Measurements from ENCODE around the gene PDLIM1.
A peak's percentile ranks its signal among the peaks of the same experiment; 100 is the strongest.

Gene PDLIM1

GRCh38 chr10:95288303-95288702 is 2.5 kb downstream of the PDLIM1 start:
- Histone ChIP-seq H3K9ac (ENCODE audit: low read depth, low read length, poor library complexity, severe bottlenecking) (peak overlapping the region; percentile 46), H4K20me1 (ENCODE audit: insufficient read depth, low read length, poor library complexity, severe bottlenecking) (no peaks in the 10 kb centered on the region), H3K27me3 (ENCODE audit: insufficient read depth, low read length, poor library complexity, severe bottlenecking) (no peaks in the 10 kb centered on the region), H3K9me3 (ENCODE audit: insufficient read depth, low read depth, low read length) (no peaks in the 10 kb centered on the region), H3K79me2 (ENCODE audit: insufficient read depth, low read length) (no peaks in the 10 kb centered on the region), H3K36me3 (ENCODE audit: insufficient read depth, low read length) (no peaks in the 10 kb centered on the region), H3K4me3 (ENCODE audit: low read length, poor library complexity, severe bottlenecking) (no peak overlapping the region), H3K4me2 (ENCODE audit: low read depth, low read length, poor library complexity, severe bottlenecking) (no peak overlapping the region), H2AFZ (ENCODE audit: low read length) (no peak overlapping the region), H3K9me2 (replicated peaks; ENCODE audit: low read depth, low read length) (no peaks in the 10 kb centered on the region), H3F3A (ENCODE audit: low read depth) (no peaks in the 10 kb centered on the region), H3K4me1 (ENCODE audit: insufficient read depth, low read length, poor library complexity, severe bottlenecking) (peaks cover 58% of the 10 kb centered on the region)
- no peak for TF ChIP-seq CTCF (conservative IDR thresholded peaks at IDR 0.05; ENCODE audit: low read length)
- TF ChIP-seq EZH2phosphoT487 (IDR thresholded peaks at IDR 0.05; ENCODE audit: borderline replicate concordance): no peak

- H4K20me1 ChIP-seq (ENCODE audit: insufficient read depth, low read length, poor library complexity, severe bottlenecking): no peaks in the 10 kb centered on the region
- H3K9ac ChIP-seq (ENCODE audit: low read depth, low read length, poor library complexity, severe bottlenecking): peak overlapping the region; percentile 46
- peak overlapping the region; percentile 24; the same call in 1 of the 2 replicates for H2AFZ ChIP-seq (ENCODE audit: low read length)
- H3K36me3 ChIP-seq (ENCODE audit: insufficient read depth, low read length): no peaks in the 10 kb centered on the region
- H3K9me2 ChIP-seq (replicated peaks; ENCODE audit: low read depth, low read length): no peaks in the 10 kb centered on the region
- no peaks in the 10 kb centered on the region for H3K9me3 ChIP-seq (ENCODE audit: insufficient read depth, low read depth, low read length)
- no peaks in the 10 kb centered on the region for H3K79me2 ChIP-seq (ENCODE audit: insufficient read depth, low read length)
- H3K27me3 ChIP-seq (ENCODE audit: insufficient read depth, low read length, poor library complexity, severe bottlenecking): no peaks in the 10 kb centered on the region
- H3F3A ChIP-seq (ENCODE audit: low read depth): peaks cover 2% of the 10 kb centered on the region; the same call in 1 of the 2 replicates
- no peak overlapping the region for H3K4me3 ChIP-seq (ENCODE audit: low read length, poor library complexity, severe bottlenecking)
- H3K4me2 ChIP-seq (ENCODE audit: low read depth, low read length, poor library complexity, severe bottlenecking): peak overlapping the region; percentile 18
- TF ChIP-seq EZH2phosphoT487 (IDR thresholded peaks at IDR 0.05; ENCODE audit: borderline replicate concordance) (no peak), CTCF (conservative IDR thresholded peaks at IDR 0.05; ENCODE audit: low read length) (no peak)
- peaks cover 51% of the 10 kb centered on the region for H3K4me1 ChIP-seq (ENCODE audit: insufficient read depth, low read length, poor library complexity, severe bottlenecking)
Observed at GRCh38 chr10:95287281-95287680, 3.5 kb downstream of the PDLIM1 start.

- Histone ChIP-seq H3K9me2 (replicated peaks; ENCODE audit: low read depth, low read length) (no peaks in the 10 kb centered on the region), H3K4me3 (ENCODE audit: low read length, poor library complexity, severe bottlenecking) (no peak overlapping the region), H2AFZ (ENCODE audit: low read length) (0 out of 2 replicates have a peak overlapping the region, but pooled peaks have one; percentile 24), H3K4me1 (ENCODE audit: insufficient read depth, low read length, poor library complexity, severe bottlenecking) (peaks cover 52% of the 10 kb centered on the region), H3K36me3 (ENCODE audit: insufficient read depth, low read length) (no peaks in the 10 kb centered on the region), H3K9me3 (ENCODE audit: insufficient read depth, low read depth, low read length) (no peaks in the 10 kb centered on the region), H4K20me1 (ENCODE audit: insufficient read depth, low read length, poor library complexity, severe bottlenecking) (no peaks in the 10 kb centered on the region), H3K4me2 (ENCODE audit: low read depth, low read length, poor library complexity, severe bottlenecking) (peak overlapping the region; percentile 18), H3K79me2 (ENCODE audit: insufficient read depth, low read length) (no peaks in the 10 kb centered on the region), H3F3A (ENCODE audit: low read depth) (peaks cover 6% of the 10 kb centered on the region; the same call in 1 of the 2 replicates), H3K9ac (ENCODE audit: low read depth, low read length, poor library complexity, severe bottlenecking) (peak overlapping the region; percentile 46), H3K27me3 (ENCODE audit: insufficient read depth, low read length, poor library complexity, severe bottlenecking) (no peaks in the 10 kb centered on the region)
- TF ChIP-seq EZH2phosphoT487 (IDR thresholded peaks at IDR 0.05; ENCODE audit: borderline replicate concordance) (no peak), CTCF (conservative IDR thresholded peaks at IDR 0.05; ENCODE audit: low read length) (no peak)
Observed at GRCh38 chr10:95286707-95287106, 4.1 kb downstream of the PDLIM1 start.
